Naive thymus-derived CD8-positive, alpha-beta T cell (primary cell): Measurements from ENCODE around the gene CRBN. TPM values are rescaled to one million over a fixed set of nuclear protein-coding genes. Genes with fewer than 3 reads are reported as not detected.

Source experiments
- ATAC-seq, 2 donors: fragments of 150-1000 bp; cut with Tn5 transposase in 1 of 2; sonication (Bioruptor Pico), chemical (Tn5 transposase) in 1 of 2; 1 replicate in 1 of 2; 2 replicates in 1 of 2; pipeline ENCODE4 v1.10.0; 2021; ENCODE audit warnings: mild to moderate bottlenecking in 2 of 2, moderate library complexity in 2 of 2
- POLR2A ChIA-PET: fragments of 350-600 bp; sonication (Branson Sonifier 250); formaldehyde crosslinking; loops from one replicate; lab custom pipeline; 2021; ENCODE audit warnings: antibody characterized with exemption; lab: Charles Lee
- DNase-seq, 10 donors: peaks; one replicate each; pipeline versions ENCODE4 v3.0.0 to v3.0.0-alpha.2; 2020 to 2022
- H3K27ac Mint-ChIP-seq, 10 donors: one replicate each; pipeline ENCODE4 v1.8.0; 2020 to 2022; ENCODE audit warnings: mild to moderate bottlenecking in 10 of 10, mixed read lengths in 10 of 10, moderate library complexity in 4 of 10, inconsistent platforms in 1 of 10
- H3K27me3 Mint-ChIP-seq, 5 donors: one replicate each; pipeline ENCODE4 v1.8.0; 2021 to 2022; ENCODE audit warnings: mixed read lengths in 5 of 5
- H3K36me3 Mint-ChIP-seq, 3 donors: one replicate each; pipeline ENCODE4 v1.8.0; 2020 to 2022; ENCODE audit warnings: mixed read lengths in 3 of 3, mild to moderate bottlenecking in 2 of 3, inconsistent platforms in 1 of 3
- H3K4me1 Mint-ChIP-seq, 4 donors: one replicate each; pipeline ENCODE4 v1.8.0; 2021 to 2022; ENCODE audit warnings: mixed read lengths in 4 of 4
- H3K4me3 Mint-ChIP-seq, 10 donors: one replicate each; pipeline ENCODE4 v1.8.0; 2020 to 2022; ENCODE audit warnings: mild to moderate bottlenecking in 10 of 10, mixed read lengths in 10 of 10, moderate library complexity in 6 of 10, inconsistent platforms in 1 of 10
- H3K9me3 Mint-ChIP-seq, 9 donors: one replicate each; pipeline ENCODE4 v1.8.0; 2020 to 2022; ENCODE audit warnings: mixed read lengths in 9 of 9, mild to moderate bottlenecking in 3 of 9, inconsistent platforms in 1 of 9, moderate library complexity in 1 of 9
- polyA plus RNA-seq, 3 donors: library from polyadenylated mRNA; unstranded; fragments of 300-500 nt; fragmentation: Illumina TruSeq; gene quantifications; one replicate each; pipeline ENCODE4 v1.2.3, GENCODE V29; 2021
- total RNA-seq, 8 experiments: library from RNA in 2 of 8; stranded (reverse) in 2 of 8; gene quantifications; one replicate each; pipeline ENCODE4 v1.2.3 and lab custom pipeline; 2021 to 2026

CRBN gene
- total and polyA plus RNA-seq, 5 experiments from 2014 or later = 149 to 194 (median 164) TPM

GRCh38 chr3:3105815-3106214 lies 73.7 kb downstream of the CRBN start:
- H3K27me3 Mint-ChIP-seq = peaks cover 0 to 14% (median 8%) of the 10 kb centered on the region in 5 donors
- H3K9me3 Mint-ChIP-seq = no peaks in the 10 kb centered on the region
- H3K4me3 Mint-ChIP-seq = no peak overlapping the region
- peak overlapping the region in 1 of 10 donors; percentile 66 for H3K27ac Mint-ChIP-seq
- H3K4me1 Mint-ChIP-seq = peaks cover 0 to 29% (median 0%) of the 10 kb centered on the region in 4 donors
- DNase-seq = no peak
- POLR2A ChIA-PET = no interaction called here
- ATAC-seq = no peak
- H3K36me3 Mint-ChIP-seq = no peaks in the 10 kb centered on the region

GRCh38 chr3:3105246-3105645 lies 74.2 kb downstream of the CRBN start:
- Mint-ChIP-seq H3K27ac (no peak overlapping the region), H3K36me3 (no peaks in the 10 kb centered on the region)
- no peak for ATAC-seq

DNA sequence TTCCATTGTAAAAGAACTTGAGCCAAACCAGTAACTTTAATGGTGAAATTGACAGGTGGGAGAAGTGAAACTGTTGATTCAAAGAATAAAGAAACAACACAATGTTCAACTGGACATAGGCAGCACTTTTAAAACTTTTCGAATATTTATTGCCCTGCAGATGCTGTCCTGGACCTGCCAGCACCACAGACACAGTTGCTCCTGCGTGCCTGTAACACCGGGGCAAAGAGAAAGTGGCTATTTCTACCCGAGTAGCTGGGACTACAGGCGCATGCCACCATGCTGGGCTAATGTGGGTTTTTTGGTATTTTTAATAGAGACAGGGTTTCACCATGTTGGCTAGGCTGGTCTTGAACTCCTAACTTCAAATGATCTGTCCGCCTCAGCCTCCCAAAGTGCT lies 76.7 kb downstream of the CRBN start:
- POLR2A ChIA-PET = no interaction called here
- peaks cover 0 to 13% (median 0%) of the 10 kb centered on the region in 4 donors for H3K4me1 Mint-ChIP-seq
- H3K9me3 Mint-ChIP-seq = no peaks in the 10 kb centered on the region
- no peak overlapping the region for H3K27ac Mint-ChIP-seq
- H3K27me3 Mint-ChIP-seq = peaks cover 2 to 14% (median 8%) of the 10 kb centered on the region in 5 donors
- no peak overlapping the region for H3K4me3 Mint-ChIP-seq
- no peaks in the 10 kb centered on the region for H3K36me3 Mint-ChIP-seq
- ATAC-seq (no peak), DNase-seq (no peak)

More at GRCh38 chr3:3105246-3105645, 74.2 kb downstream of the CRBN start:
- H3K27me3 Mint-ChIP-seq = peaks cover 0 to 14% (median 8%) of the 10 kb centered on the region in 5 donors
- POLR2A ChIA-PET = no interaction called here
- H3K4me1 Mint-ChIP-seq = peaks cover 0 to 23% (median 0%) of the 10 kb centered on the region in 4 donors
- H3K4me3 Mint-ChIP-seq = no peak overlapping the region
- DNase-seq = no peak
- H3K9me3 Mint-ChIP-seq = no peaks in the 10 kb centered on the region

- Mint-ChIP-seq H3K27me3 (peaks cover 6 to 14% (median 8%) of the 10 kb centered on the region in 5 donors), H3K36me3 (no peaks in the 10 kb centered on the region), H3K4me3 (no peak overlapping the region), H3K27ac (no peak overlapping the region), H3K9me3 (no peaks in the 10 kb centered on the region), H3K4me1 (peaks cover 0 to 10% (median 0%) of the 10 kb centered on the region in 4 donors)
- no peak for DNase-seq
- no peak for ATAC-seq
- POLR2A ChIA-PET = no interaction called here
These were observed 77.6 kb downstream of the CRBN start for GRCh38 chr3:3101660-3102458.

Other genes starting within 250 kb of the CRBN start
- not detected for gene IL5RA, start 69.3 kb downstream of the CRBN start, total RNA-seq
- 1 to 10 TPM in 1 of 3 donors, not detected in 2; 1.7 TPM for gene IL5RA, start 69.3 kb downstream of the CRBN start, polyA plus RNA-seq
- 10 to 100 TPM; 44.5 to 44.8 TPM for gene TRNT1, start 52.8 kb downstream of the CRBN start, total RNA-seq
- gene TRNT1, start 52.8 kb downstream of the CRBN start, polyA plus RNA-seq = 10 to 100 TPM; 18.0 to 26.4 (median 24.0) TPM